HEK293T (cell line): Measurements from ENCODE around the gene CBFA2T3.

Source experiments
- ARNT ChIP-seq: fragments of 450-650 bp; IDR thresholded peaks from 2 replicates; pipeline ENCODE4 v1.6.1; 2017; ENCODE audit warnings: mild to moderate bottlenecking
- BHLHE40 ChIP-seq: fragments of 450-650 bp; IDR thresholded peaks from 2 replicates; pipeline ENCODE4 v1.6.1; 2016; ENCODE audit warnings: mild to moderate bottlenecking, moderate library complexity, borderline replicate concordance
- ELF4 ChIP-seq: fragments of 450-650 bp; IDR thresholded peaks from 2 replicates; pipeline ENCODE4 v1.6.1; 2017; ENCODE audit warnings: antibody characterized with exemption
- FOXA1 ChIP-seq: fragments of 450-650 bp; IDR thresholded peaks from 2 replicates; pipeline ENCODE4 v1.6.1; 2016; ENCODE audit warnings: mild to moderate bottlenecking
- FOXM1 ChIP-seq: fragments of 450-650 bp; IDR thresholded peaks from 2 replicates; pipeline ENCODE4 v1.6.1; 2017; ENCODE audit warnings: mild to moderate bottlenecking, borderline replicate concordance
- HDGF ChIP-seq: fragments of 450-650 bp; IDR thresholded peaks from 2 replicates; pipeline ENCODE4 v1.6.1; 2017; ENCODE audit warnings: antibody characterized with exemption, borderline replicate concordance
- L3MBTL2 ChIP-seq: fragments of 450-650 bp; conservative IDR thresholded peaks from 2 replicates; pipeline ENCODE4 v1.6.1; 2016; ENCODE audit warnings: mild to moderate bottlenecking
- NFRKB ChIP-seq: fragments of 450-650 bp; IDR thresholded peaks from 2 replicates; pipeline ENCODE4 v1.6.1; 2016; ENCODE audit warnings: mild to moderate bottlenecking, moderate library complexity
- PKNOX1 ChIP-seq: fragments of 450-650 bp; IDR thresholded peaks from 2 replicates; pipeline ENCODE4 v1.6.1; 2016
- SP1 ChIP-seq: fragments of 450-650 bp; IDR thresholded peaks from 2 replicates; pipeline ENCODE4 v1.6.1; 2017
- SUZ12 ChIP-seq: fragments of 450-650 bp; IDR thresholded peaks from 2 replicates; pipeline ENCODE4 v1.6.1; 2016; ENCODE audit warnings: mild to moderate bottlenecking
- ZNF384 ChIP-seq: fragments of 450-650 bp; IDR thresholded peaks from 2 replicates; pipeline ENCODE4 v1.6.1; 2016

DNA sequence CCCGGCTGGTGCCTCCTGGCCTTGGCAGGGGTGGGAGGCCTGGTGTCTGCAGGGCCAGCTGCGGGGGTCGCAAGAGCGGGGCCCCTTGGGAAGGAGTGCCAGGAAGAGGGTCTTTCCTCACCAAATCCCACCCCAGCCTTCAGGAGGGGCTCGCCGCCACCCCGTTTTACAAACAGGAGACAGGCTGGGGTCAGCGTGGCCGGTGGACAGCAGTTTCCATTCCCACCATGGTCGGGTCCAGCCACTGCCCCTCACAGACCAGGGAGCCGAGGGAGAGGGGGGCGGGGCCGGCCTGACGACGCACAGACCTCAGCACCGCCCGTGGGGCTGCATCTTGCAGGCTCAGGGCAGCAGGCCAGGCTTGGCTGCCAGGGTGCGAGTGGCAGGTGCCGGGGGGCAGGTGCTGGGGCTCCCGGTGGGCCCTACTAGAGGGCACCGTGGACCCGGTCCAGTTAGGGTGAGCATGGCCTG, 7.6 kb downstream of the CBFA2T3 start:
- no peak for TF ChIP-seq HDGF
- TF ChIP-seq FOXA1, result no peak
- no peak for TF ChIP-seq ARNT
- no peak for TF ChIP-seq NFRKB
- TF ChIP-seq FOXM1, result no peak
- no peak for TF ChIP-seq SP1
- no peak for TF ChIP-seq PKNOX1
- TF ChIP-seq ZNF384, result no peak
- TF ChIP-seq L3MBTL2, result no peak
- TF ChIP-seq SUZ12, result no peak
- TF ChIP-seq ELF4, result no peak
- no peak for TF ChIP-seq BHLHE40
